ENCODE measurements around the gene AKAP13. TPM values are rescaled to one million over a fixed set of nuclear protein-coding genes. Genes with fewer than 3 reads are reported as not detected.

Gene AKAP13
- total RNA-seq, 4 donors from 2014 or later, result 189 to 405 (median 244) TPM

GRCh38 chr15:85708402-85708941 lies 328.1 kb downstream of the AKAP13 start:
- 26 to 47% methylated on average over 6 of the region's 6 CpGs for WGBS, 2 donors
- DNase-seq, result peak; percentile 38 to 62
- intact Hi-C loops (cut with DNase I), result no loop called here
- H3K36me3 ChIP-seq, result peaks cover 3 to 17% of the 10 kb centered on the region in 2 donors
- peaks cover 61 to 81% of the 10 kb centered on the region in 2 donors for H3K4me1 ChIP-seq
- no peaks in the 10 kb centered on the region for H3K27me3 ChIP-seq
- H3K9me3 ChIP-seq, result no peaks in the 10 kb centered on the region
- no peak overlapping the region for H3K4me3 ChIP-seq (replicated peaks in 1 of 3)
- H3K27ac ChIP-seq, result peak overlapping the region; percentile 97 to 100 (median 98)
- TF ChIP-seq CTCF (IDR thresholded peaks at IDR 0.05) (no peak), POLR2A (IDR thresholded peaks at IDR 0.05) (peak in 1 of 2 donors; percentile 49)

GRCh38 chr15:85709250-85709649 lies 328.8 kb downstream of the AKAP13 start:
- Histone ChIP-seq H3K27me3 (no peaks in the 10 kb centered on the region), H3K36me3 (peaks cover 3 to 17% of the 10 kb centered on the region in 2 donors), H3K27ac (peak overlapping the region; percentile 97 to 100 (median 98)), H3K9me3 (no peaks in the 10 kb centered on the region), H3K4me1 (peaks cover 56 to 74% of the 10 kb centered on the region in 2 donors), H3K4me3 (replicated peaks in 1 of 3) (no peak overlapping the region)
- TF ChIP-seq POLR2A (IDR thresholded peaks at IDR 0.05), result no peak
- TF ChIP-seq CTCF (IDR thresholded peaks at IDR 0.05), result no peak
- DNase-seq, result peak; percentile 29 to 32
- WGBS, 2 donors, result 65 to 100% methylated on average over 2 of the region's 2 CpGs
- intact Hi-C loops (cut with DNase I), result no loop called here

- Histone ChIP-seq H3K9me3 (no peaks in the 10 kb centered on the region), H3K4me1 (peaks cover 57 to 72% of the 10 kb centered on the region in 2 donors), H3K36me3 (peaks cover 3 to 17% of the 10 kb centered on the region in 2 donors), H3K27ac (peak overlapping the region; percentile 97 to 100 (median 98)), H3K4me3 (replicated peaks in 1 of 3) (no peak overlapping the region), H3K27me3 (no peaks in the 10 kb centered on the region)
- intact Hi-C loops (cut with DNase I), result no loop called here
- no peak for DNase-seq
- WGBS, 2 donors, result 86 to 95% methylated on average over 7 of the region's 7 CpGs
- no peak for TF ChIP-seq POLR2A (IDR thresholded peaks at IDR 0.05)
- TF ChIP-seq CTCF (IDR thresholded peaks at IDR 0.05), result no peak
Measured at GRCh38 chr15:85710340-85710842, 330.0 kb downstream of the AKAP13 start.

GRCh38 chr15:85711580-85712192 lies 331.3 kb downstream of the AKAP13 start:
- TF ChIP-seq POLR2A (IDR thresholded peaks at IDR 0.05), result no peak
- no peak for TF ChIP-seq CTCF (IDR thresholded peaks at IDR 0.05)
- intact Hi-C loops (cut with DNase I), result no loop called here
- H3K27ac ChIP-seq, result peak overlapping the region in 2 of 3 donors; percentile 97 to 100
- H3K36me3 ChIP-seq, result peaks cover 3 to 17% of the 10 kb centered on the region in 2 donors
- H3K4me3 ChIP-seq (replicated peaks in 1 of 3), result no peak overlapping the region
- WGBS, 2 donors, result 56 to 62% methylated on average over 7 of the region's 7 CpGs
- no peaks in the 10 kb centered on the region for H3K9me3 ChIP-seq
- peak in 1 of 2 donors; percentile 34 for DNase-seq
- peaks cover 45 to 70% of the 10 kb centered on the region in 2 donors for H3K4me1 ChIP-seq
- no peaks in the 10 kb centered on the region for H3K27me3 ChIP-seq

GRCh38 chr15:85716261-85716660 lies 335.9 kb downstream of the AKAP13 start:
- WGBS, 2 donors, result 59 to 66% methylated on average over 3 of the region's 3 CpGs
- peaks cover 22 to 32% of the 10 kb centered on the region in 2 donors for H3K36me3 ChIP-seq
- TF ChIP-seq POLR2A (IDR thresholded peaks at IDR 0.05), result no peak
- no peak for TF ChIP-seq CTCF (IDR thresholded peaks at IDR 0.05)
- intact Hi-C loops (cut with DNase I), result no loop called here
- no peak overlapping the region for H3K4me3 ChIP-seq (replicated peaks in 1 of 3)
- no peak for DNase-seq
- H3K27ac ChIP-seq, result peak overlapping the region; percentile 43 to 84 (median 76)
- peaks cover 29 to 65% of the 10 kb centered on the region in 2 donors for H3K4me1 ChIP-seq
- H3K9me3 ChIP-seq, result no peaks in the 10 kb centered on the region
- no peaks in the 10 kb centered on the region for H3K27me3 ChIP-seq
